KOPT-K1 (cell line): ENCODE data around the gene GAL3ST1.
"Not testable (repeated sequence)": the region's sequence is repeated elsewhere in the genome, so short reads cannot be mapped to it uniquely, and the experiment has no call there.

Experiments used
- H3K27ac ChIP-seq: fragments of 200-600 bp; sonication (generic); 2 replicates; pipeline ENCODE4 v1.5.1; 2016; ENCODE audit warnings: antibody characterized with exemption, mild to moderate bottlenecking, low read depth, low read length; ENCODE audit not compliant: poor library complexity, severe bottlenecking
- H3K36me3 ChIP-seq: fragments of 200-600 bp; sonication (generic); 2 replicates; pipeline ENCODE4 v1.5.1; 2017; ENCODE audit warnings: antibody characterized with exemption, mild to moderate bottlenecking, low read length, moderate library complexity; ENCODE audit not compliant: insufficient read depth
- H3K9me3 ChIP-seq: fragments of 200-600 bp; sonication (generic); 2 replicates; pipeline ENCODE4 v1.5.1; 2017; ENCODE audit warnings: antibody characterized with exemption, low read length, mild to moderate bottlenecking; ENCODE audit not compliant: insufficient read depth, poor library complexity, severe bottlenecking

The GAL3ST1 gene

GRCh38 chr22:30574095-30574981, at the start of gene GAL3ST1:
GAL3ST1 (minus strand) TSS chr22:30574665; CDS start chr22:30557392, 17,273 bp downstream.
- H3K36me3 ChIP-seq: peaks cover 47% of the 10 kb centered on the region
- no peaks in the 10 kb centered on the region for H3K9me3 ChIP-seq
- H3K27ac ChIP-seq: no peak within 1 kb of the TSS

- not testable (repeated sequence) for H3K27ac ChIP-seq, H3K36me3 ChIP-seq, H3K9me3 ChIP-seq
These were observed 45.4 kb upstream of the GAL3ST1 start for GRCh38 chr22:30619909-30620308.

GRCh38 chr22:30617819-30618218, 43.4 kb upstream of the GAL3ST1 start:
- Histone ChIP-seq H3K36me3 (no peaks in the 10 kb centered on the region), H3K9me3 (no peaks in the 10 kb centered on the region), H3K27ac (no peak overlapping the region)

GRCh38 chr22:30615543-30615954, 41.1 kb upstream of the GAL3ST1 start:
- no peaks in the 10 kb centered on the region for H3K36me3 ChIP-seq
- H3K27ac ChIP-seq: no peak overlapping the region
- H3K9me3 ChIP-seq: no peaks in the 10 kb centered on the region

GRCh38 chr22:30614879-30615278, 40.4 kb upstream of the GAL3ST1 start:
- H3K36me3 ChIP-seq: no peaks in the 10 kb centered on the region
- no peak overlapping the region for H3K27ac ChIP-seq
- no peaks in the 10 kb centered on the region for H3K9me3 ChIP-seq

GRCh38 chr22:30614268-30614667, 39.8 kb upstream of the GAL3ST1 start:
- H3K27ac ChIP-seq: no peak overlapping the region
- H3K36me3 ChIP-seq: no peaks in the 10 kb centered on the region
- H3K9me3 ChIP-seq: no peaks in the 10 kb centered on the region

- no peaks in the 10 kb centered on the region for H3K9me3 ChIP-seq
- no peak overlapping the region for H3K27ac ChIP-seq
- no peaks in the 10 kb centered on the region for H3K36me3 ChIP-seq
These were observed 38.3 kb upstream of the GAL3ST1 start for GRCh38 chr22:30612789-30613188.

- H3K9me3 ChIP-seq: no peaks in the 10 kb centered on the region
- H3K27ac ChIP-seq: no peak overlapping the region
- H3K36me3 ChIP-seq: no peaks in the 10 kb centered on the region
These were observed 36.7 kb upstream of the GAL3ST1 start for GRCh38 chr22:30611197-30611596.

GRCh38 chr22:30610299-30610698, 35.8 kb upstream of the GAL3ST1 start:
- Histone ChIP-seq H3K36me3 (no peaks in the 10 kb centered on the region), H3K9me3 (no peaks in the 10 kb centered on the region), H3K27ac (no peak overlapping the region)

GRCh38 chr22:30609260-30610185, 35.1 kb upstream of the GAL3ST1 start:
- Histone ChIP-seq H3K9me3 (no peaks in the 10 kb centered on the region), H3K36me3 (no peaks in the 10 kb centered on the region), H3K27ac (no peak overlapping the region)

GRCh38 chr22:30607939-30608338, 33.5 kb upstream of the GAL3ST1 start:
- Histone ChIP-seq H3K36me3 (no peaks in the 10 kb centered on the region), H3K27ac (no peak overlapping the region), H3K9me3 (no peaks in the 10 kb centered on the region)

GRCh38 chr22:30607300-30607930, 33.0 kb upstream of the GAL3ST1 start:
- Histone ChIP-seq H3K9me3 (no peaks in the 10 kb centered on the region), H3K27ac (peak overlapping the region; percentile 44)

GRCh38 chr22:30606455-30607299, 32.2 kb upstream of the GAL3ST1 start, which contains the start of gene TCN2:
TCN2 (plus strand) TSS chr22:30607174; CDS start chr22:30607332, 158 bp downstream.
- peak within 1 kb of the TSS; percentile 44 for H3K27ac ChIP-seq
- H3K36me3 ChIP-seq: no peaks in the 10 kb centered on the region
- H3K9me3 ChIP-seq: no peaks in the 10 kb centered on the region

More at GRCh38 chr22:30607300-30607930, 33.0 kb upstream of the GAL3ST1 start:
- H3K36me3 ChIP-seq: no peaks in the 10 kb centered on the region

- Histone ChIP-seq H3K27ac (no peak overlapping the region), H3K9me3 (no peaks in the 10 kb centered on the region), H3K36me3 (no peaks in the 10 kb centered on the region)
These were observed 31.1 kb upstream of the GAL3ST1 start for GRCh38 chr22:30605449-30606110.
